ENCODE results near the gene RABGEF1. TPM values are rescaled to one million over a fixed set of nuclear protein-coding genes. Genes with fewer than 3 reads are reported as not detected.
"Not testable (repeated sequence)": the region's sequence is repeated elsewhere in the genome, so short reads cannot be mapped to it uniquely, and the experiment has no call there.

Gene RABGEF1
- total RNA-seq, 5 donors from 2014 or later (not counting 1 experiment from before 2014, with no cell fraction given) = 18.2 to 22.6 (median 20.9) TPM

DNA sequence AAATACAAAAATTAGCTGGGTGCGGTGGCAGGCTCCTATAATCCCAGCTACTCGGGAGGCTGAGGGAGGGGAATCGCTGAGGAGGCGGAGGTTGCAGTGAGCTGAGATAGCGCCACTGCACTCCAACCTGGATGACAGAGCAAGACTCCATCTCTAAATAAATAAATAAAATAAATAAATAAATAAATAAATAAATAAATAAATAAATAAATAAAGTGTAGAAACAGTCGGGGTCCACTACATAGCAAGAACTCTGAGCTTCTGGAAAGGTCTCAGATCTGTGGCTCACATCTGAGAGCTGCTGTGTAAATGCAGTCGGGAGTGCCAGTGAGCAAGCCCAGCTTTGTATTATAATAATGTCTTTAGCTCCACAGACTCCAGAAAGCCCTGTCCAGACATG lies 76.1 kb downstream of the RABGEF1 start:
- H3K4me1 ChIP-seq (ENCODE audit: control insufficient read depth in 1 of 2, extremely low read depth in 1 of 2, insufficient read depth in 2 of 2, low read length in 2 of 2); H3K4me3 ChIP-seq (ENCODE audit: control insufficient read depth in 1 of 2, extremely low read depth in 1 of 2, low read length in 1 of 2); POLR2A ChIA-PET; H3K9me3 ChIP-seq; H3K27ac ChIP-seq (ENCODE audit: low read length); H3K36me3 ChIP-seq (ENCODE audit: control insufficient read depth in 2 of 2, extremely low read depth in 1 of 2, insufficient read depth in 1 of 2, low read length in 1 of 2); H3K4me1 Mint-ChIP-seq; H3K27me3 Mint-ChIP-seq; H3K36me3 Mint-ChIP-seq; ATAC-seq (replicated peaks in 1 of 4); H3K4me3 Mint-ChIP-seq; H3K9me3 Mint-ChIP-seq; DNase-seq; H3K27me3 ChIP-seq (replicated peaks in 1 of 2; ENCODE audit: control insufficient read depth in 2 of 2, extremely low read depth in 1 of 2, insufficient read depth in 2 of 2, low read length in 1 of 2); H3K27ac Mint-ChIP-seq: not testable (repeated sequence)
- CTCF ChIA-PET = interaction anchor here in 1 of 2 donors (0.7 kb wide), 1 partner anchor 28 kb away, joined by 3 read pairs; no protein-coding TSS in a partner anchor
- no CpG with 5 or more reads among the region's 7 CpGs for WGBS (ENCODE audit: insufficient coverage)

DNA sequence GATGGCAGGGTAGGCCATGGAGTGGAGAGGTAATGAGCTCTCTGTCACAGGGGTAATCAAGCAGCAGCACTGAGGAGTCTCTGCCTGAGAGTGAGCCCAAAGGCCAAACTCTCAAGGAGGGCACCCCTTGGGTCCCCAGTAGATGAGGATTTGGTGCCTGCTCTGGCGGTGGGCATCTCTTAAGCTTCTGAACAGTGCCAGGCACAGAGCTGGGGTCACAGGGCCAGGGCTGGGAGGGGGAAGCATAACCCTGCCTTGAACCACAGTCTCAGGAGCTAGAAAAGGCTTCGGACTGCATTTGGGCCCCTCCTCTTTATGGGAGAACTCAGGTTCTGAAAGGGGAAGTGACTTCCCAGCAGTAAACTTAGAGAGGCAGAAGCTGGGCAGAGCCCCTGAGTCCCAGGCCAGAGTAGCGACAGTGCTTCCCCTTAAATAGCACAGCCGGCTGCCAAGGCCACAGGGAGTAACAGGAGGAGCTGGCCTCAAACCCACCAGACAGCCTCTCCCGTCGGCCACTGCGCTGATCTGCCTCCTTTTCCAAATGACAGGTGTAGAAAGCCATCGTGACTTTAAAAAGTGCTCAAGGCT lies 76.8 kb downstream of the RABGEF1 start:
- not testable (repeated sequence) for H3K27ac Mint-ChIP-seq; H3K36me3 ChIP-seq (ENCODE audit: control insufficient read depth in 2 of 2, extremely low read depth in 1 of 2, insufficient read depth in 1 of 2, low read length in 1 of 2); H3K4me1 Mint-ChIP-seq; H3K27ac ChIP-seq (ENCODE audit: low read length); H3K4me3 ChIP-seq (ENCODE audit: control insufficient read depth in 1 of 2, extremely low read depth in 1 of 2, low read length in 1 of 2); H3K9me3 ChIP-seq; H3K27me3 ChIP-seq (replicated peaks in 1 of 2; ENCODE audit: control insufficient read depth in 2 of 2, extremely low read depth in 1 of 2, insufficient read depth in 2 of 2, low read length in 1 of 2); ATAC-seq (replicated peaks in 1 of 4); H3K4me3 Mint-ChIP-seq; H3K9me3 Mint-ChIP-seq; DNase-seq; H3K4me1 ChIP-seq (ENCODE audit: control insufficient read depth in 1 of 2, extremely low read depth in 1 of 2, insufficient read depth in 2 of 2, low read length in 2 of 2); H3K36me3 Mint-ChIP-seq; H3K27me3 Mint-ChIP-seq
- 86% methylated on average over 1 of the region's 8 CpGs for WGBS (ENCODE audit: insufficient coverage)
- CTCF ChIA-PET = interaction anchor here in 1 of 2 donors (0.7 kb wide), 1 partner anchor 27 kb away, joined by 3 read pairs; no protein-coding TSS in a partner anchor
- POLR2A ChIA-PET = interaction anchor here in 1 of 2 donors (0.6 kb wide), 1 partner anchor 670 kb away, joined by 5 read pairs; no protein-coding TSS in a partner anchor

DNA sequence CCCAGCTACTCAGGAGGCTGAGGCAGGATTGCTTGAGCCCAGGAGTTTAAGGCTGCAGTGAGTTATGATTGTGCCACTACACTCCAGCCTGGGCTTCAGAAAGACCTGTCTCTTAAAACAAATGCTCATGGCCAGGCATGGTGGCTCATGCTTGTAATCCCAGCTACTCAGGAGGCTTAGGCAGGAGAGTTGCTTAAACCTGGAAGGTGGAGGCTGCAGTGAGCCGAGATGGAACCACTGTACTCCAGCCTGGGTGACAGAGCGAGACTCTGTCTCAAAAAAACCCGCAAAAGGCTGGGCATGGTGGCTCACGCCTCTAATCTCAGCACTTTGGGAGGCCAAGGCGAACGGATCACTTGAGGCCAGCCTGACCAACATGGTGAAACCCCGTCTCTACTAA lies 77.4 kb downstream of the RABGEF1 start:
- H3K4me3 Mint-ChIP-seq; H3K4me1 ChIP-seq (ENCODE audit: control insufficient read depth in 1 of 2, extremely low read depth in 1 of 2, insufficient read depth in 2 of 2, low read length in 2 of 2); H3K27ac Mint-ChIP-seq; H3K36me3 ChIP-seq (ENCODE audit: control insufficient read depth in 2 of 2, extremely low read depth in 1 of 2, insufficient read depth in 1 of 2, low read length in 1 of 2); H3K9me3 Mint-ChIP-seq; CTCF ChIA-PET; H3K4me3 ChIP-seq (ENCODE audit: control insufficient read depth in 1 of 2, extremely low read depth in 1 of 2, low read length in 1 of 2); H3K27me3 Mint-ChIP-seq; ATAC-seq (replicated peaks in 1 of 4); H3K27me3 ChIP-seq (replicated peaks in 1 of 2; ENCODE audit: control insufficient read depth in 2 of 2, extremely low read depth in 1 of 2, insufficient read depth in 2 of 2, low read length in 1 of 2); H3K9me3 ChIP-seq; H3K27ac ChIP-seq (ENCODE audit: low read length); DNase-seq; H3K4me1 Mint-ChIP-seq; H3K36me3 Mint-ChIP-seq: not testable (repeated sequence)
- 90% methylated on average over 6 of the region's 7 CpGs for WGBS (ENCODE audit: insufficient coverage)
- POLR2A ChIA-PET = interaction anchor here in 1 of 2 donors (0.6 kb wide), 1 partner anchor 670 kb away, joined by 5 read pairs; no protein-coding TSS in a partner anchor

DNA sequence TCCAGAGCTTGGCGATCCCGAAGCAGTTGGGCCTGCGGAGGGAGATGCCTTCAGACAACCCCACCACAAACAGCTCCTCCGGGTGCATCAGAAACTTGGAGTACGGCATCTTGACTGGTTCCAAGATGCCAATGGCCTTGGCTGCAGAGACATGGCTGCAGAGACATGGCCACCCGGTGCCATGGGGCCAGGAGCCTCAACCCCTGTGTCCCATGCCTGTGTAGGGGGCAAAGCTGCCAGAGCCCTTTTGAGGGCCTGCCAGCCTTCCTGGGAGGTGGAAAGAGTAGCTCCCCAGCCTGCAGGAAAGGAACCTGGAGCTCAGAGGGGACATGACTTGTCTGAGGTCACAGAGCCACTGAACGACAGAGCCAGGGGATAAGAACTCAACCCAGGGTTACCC lies 83.5 kb downstream of the RABGEF1 start:
- Histone ChIP-seq H3K4me1 (ENCODE audit: control insufficient read depth in 1 of 2, extremely low read depth in 1 of 2, insufficient read depth in 2 of 2, low read length in 2 of 2) (no peaks in the 10 kb centered on the region), H3K9me3 (no peaks in the 10 kb centered on the region), H3K27me3 (replicated peaks in 1 of 2; ENCODE audit: control insufficient read depth in 2 of 2, extremely low read depth in 1 of 2, insufficient read depth in 2 of 2, low read length in 1 of 2) (peaks cover 0 to 4% of the 10 kb centered on the region in 2 experiments), H3K36me3 (ENCODE audit: control insufficient read depth in 2 of 2, extremely low read depth in 1 of 2, insufficient read depth in 1 of 2, low read length in 1 of 2) (no peaks in the 10 kb centered on the region), H3K27ac (ENCODE audit: low read length) (no peak overlapping the region), H3K4me3 (ENCODE audit: control insufficient read depth in 1 of 2, extremely low read depth in 1 of 2, low read length in 1 of 2) (no peak overlapping the region)
- 98% methylated on average over 5 of the region's 7 CpGs for WGBS (ENCODE audit: insufficient coverage)
- ChIA-PET POLR2A (no interaction called here), CTCF (interaction anchor here in 1 of 2 donors (0.6 kb wide), 1 partner anchor 419 kb away, joined by 4 read pairs; no protein-coding TSS in a partner anchor)
- H3K4me3 Mint-ChIP-seq = no peak overlapping the region
- H3K4me1 Mint-ChIP-seq = no peaks in the 10 kb centered on the region
- H3K27me3 Mint-ChIP-seq = no peaks in the 10 kb centered on the region
- no peaks in the 10 kb centered on the region for H3K9me3 Mint-ChIP-seq
- no peak for DNase-seq
- ATAC-seq (replicated peaks in 1 of 4) = no peak
- H3K27ac Mint-ChIP-seq = no peak overlapping the region
- no peaks in the 10 kb centered on the region for H3K36me3 Mint-ChIP-seq

DNA sequence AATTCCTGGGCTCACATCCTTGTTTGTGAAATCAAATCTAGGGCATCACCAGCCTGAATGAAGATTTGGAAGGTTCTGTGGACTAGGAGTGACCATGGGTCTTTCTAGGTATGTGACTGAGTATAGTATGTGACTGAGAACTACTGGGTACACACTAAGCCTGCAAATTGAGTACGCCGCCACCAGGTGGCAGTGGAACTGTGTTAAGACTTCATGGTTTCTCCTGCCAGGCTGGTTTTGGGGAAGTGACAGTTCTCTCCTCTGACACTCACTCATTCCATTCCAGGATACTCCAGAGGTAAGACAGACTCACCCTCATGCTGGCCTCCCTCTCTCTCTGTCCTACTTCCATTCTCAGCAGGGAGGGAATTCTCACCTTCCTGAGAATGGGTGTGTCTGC lies 85.0 kb downstream of the RABGEF1 start:
- H3K4me3 Mint-ChIP-seq; H3K27ac Mint-ChIP-seq; H3K4me3 ChIP-seq (ENCODE audit: control insufficient read depth in 1 of 2, extremely low read depth in 1 of 2, low read length in 1 of 2); H3K4me1 Mint-ChIP-seq; H3K9me3 ChIP-seq; H3K27me3 Mint-ChIP-seq; H3K27me3 ChIP-seq (replicated peaks in 1 of 2; ENCODE audit: control insufficient read depth in 2 of 2, extremely low read depth in 1 of 2, insufficient read depth in 2 of 2, low read length in 1 of 2); POLR2A ChIA-PET; H3K27ac ChIP-seq (ENCODE audit: low read length); H3K36me3 ChIP-seq (ENCODE audit: control insufficient read depth in 2 of 2, extremely low read depth in 1 of 2, insufficient read depth in 1 of 2, low read length in 1 of 2); CTCF ChIA-PET; H3K4me1 ChIP-seq (ENCODE audit: control insufficient read depth in 1 of 2, extremely low read depth in 1 of 2, insufficient read depth in 2 of 2, low read length in 2 of 2); H3K36me3 Mint-ChIP-seq; H3K9me3 Mint-ChIP-seq; ATAC-seq (replicated peaks in 1 of 4): not testable (repeated sequence)
- WGBS (ENCODE audit: insufficient coverage) = no CpG with 5 or more reads among the region's 2 CpGs
- DNase-seq = peak in 3 of 35 experiments; percentile 15 to 34 (median 25)

DNA sequence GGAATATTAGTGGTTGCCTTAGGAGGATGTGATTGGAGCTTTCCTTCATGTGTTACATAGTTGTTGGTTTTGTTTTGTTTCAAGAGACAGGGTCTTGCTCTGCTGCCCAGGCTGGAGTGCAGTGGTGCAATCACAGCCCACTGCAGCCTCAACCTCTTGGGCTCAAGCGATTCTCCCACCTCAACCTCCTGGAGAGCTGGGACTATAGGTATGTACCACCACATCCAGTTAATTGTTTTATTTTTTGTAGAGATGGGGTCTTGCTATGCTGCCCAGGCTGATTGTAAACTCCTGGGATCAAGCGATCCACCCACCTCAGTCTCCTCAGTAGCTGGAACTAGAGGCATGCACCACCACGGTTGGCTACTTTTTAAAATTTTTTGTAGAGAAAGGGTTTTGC lies 86.1 kb downstream of the RABGEF1 start:
- no peaks in the 10 kb centered on the region for H3K9me3 Mint-ChIP-seq
- no peak overlapping the region for H3K27ac ChIP-seq (ENCODE audit: low read length)
- no CpG with 5 or more reads among the region's 3 CpGs for WGBS (ENCODE audit: insufficient coverage)
- H3K36me3 Mint-ChIP-seq = no peaks in the 10 kb centered on the region
- H3K4me3 ChIP-seq (ENCODE audit: control insufficient read depth in 1 of 2, extremely low read depth in 1 of 2, low read length in 1 of 2) = no peak overlapping the region
- H3K36me3 ChIP-seq (ENCODE audit: control insufficient read depth in 2 of 2, extremely low read depth in 1 of 2, insufficient read depth in 1 of 2, low read length in 1 of 2) = no peaks in the 10 kb centered on the region
- H3K27me3 ChIP-seq (replicated peaks in 1 of 2; ENCODE audit: control insufficient read depth in 2 of 2, extremely low read depth in 1 of 2, insufficient read depth in 2 of 2, low read length in 1 of 2) = peaks cover 0 to 6% of the 10 kb centered on the region in 2 experiments
- H3K4me3 Mint-ChIP-seq = no peak overlapping the region
- DNase-seq (no peak), ATAC-seq (replicated peaks in 1 of 4) (no peak)
- no peaks in the 10 kb centered on the region for H3K4me1 ChIP-seq (ENCODE audit: control insufficient read depth in 1 of 2, extremely low read depth in 1 of 2, insufficient read depth in 2 of 2, low read length in 2 of 2)
- H3K4me1 Mint-ChIP-seq = no peaks in the 10 kb centered on the region
- ChIA-PET CTCF (no interaction called here), POLR2A (no interaction called here)
- H3K27ac Mint-ChIP-seq = no peak overlapping the region
- no peaks in the 10 kb centered on the region for H3K27me3 Mint-ChIP-seq
- no peaks in the 10 kb centered on the region for H3K9me3 ChIP-seq

DNA sequence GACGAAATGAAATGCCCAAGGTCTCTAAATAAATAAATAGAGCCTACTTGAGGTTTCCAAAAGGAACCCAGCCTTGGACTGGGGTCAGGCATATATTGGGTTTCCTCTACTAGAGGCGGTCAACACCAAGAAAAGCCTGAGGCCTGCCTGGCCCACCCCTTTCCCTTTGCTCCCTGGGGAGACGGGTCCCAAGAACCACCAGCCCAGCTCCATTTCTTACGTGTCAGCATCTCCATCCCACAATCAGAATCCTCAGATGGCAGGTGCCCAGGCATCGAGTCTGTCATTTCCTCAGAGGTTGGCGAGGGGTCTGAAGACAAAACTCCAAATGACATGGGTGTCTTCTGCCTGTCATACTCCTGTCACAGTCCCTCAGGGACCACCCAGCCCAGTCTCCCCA lies 90.4 kb downstream of the RABGEF1 start:
- H3K4me1 Mint-ChIP-seq; H3K27me3 ChIP-seq (replicated peaks in 1 of 2; ENCODE audit: control insufficient read depth in 2 of 2, extremely low read depth in 1 of 2, insufficient read depth in 2 of 2, low read length in 1 of 2); H3K4me1 ChIP-seq (ENCODE audit: control insufficient read depth in 1 of 2, extremely low read depth in 1 of 2, insufficient read depth in 2 of 2, low read length in 2 of 2); DNase-seq; POLR2A ChIA-PET; H3K27ac ChIP-seq (ENCODE audit: low read length); H3K9me3 Mint-ChIP-seq; H3K27ac Mint-ChIP-seq; H3K9me3 ChIP-seq; H3K4me3 Mint-ChIP-seq; ATAC-seq (replicated peaks in 1 of 4); H3K36me3 ChIP-seq (ENCODE audit: control insufficient read depth in 2 of 2, extremely low read depth in 1 of 2, insufficient read depth in 1 of 2, low read length in 1 of 2); H3K4me3 ChIP-seq (ENCODE audit: control insufficient read depth in 1 of 2, extremely low read depth in 1 of 2, low read length in 1 of 2); CTCF ChIA-PET; H3K36me3 Mint-ChIP-seq; H3K27me3 Mint-ChIP-seq: not testable (repeated sequence)
- WGBS (ENCODE audit: insufficient coverage) = 87% methylated on average over 5 of the region's 6 CpGs

All from T-cell (primary cell).